Hepatocyte (in vitro differentiated cells): ENCODE measurements around the gene MTMR3.

ENCODE experiments used
- CTCF ChIP-seq: fragments of 200-600 bp; sonication (generic); IDR thresholded peaks from 2 replicates; pipeline ENCODE4 v1.5.1; 2016; ENCODE audit warnings: antibody characterized with exemption, mild to moderate bottlenecking; ENCODE audit not compliant: poor library complexity
- EZH2 ChIP-seq: fragments of 200-600 bp; sonication (generic); IDR thresholded peaks from 2 replicates; pipeline ENCODE4 v1.6.1; 2016; ENCODE audit warnings: antibody characterized with exemption, mild to moderate bottlenecking, borderline replicate concordance

DNA sequence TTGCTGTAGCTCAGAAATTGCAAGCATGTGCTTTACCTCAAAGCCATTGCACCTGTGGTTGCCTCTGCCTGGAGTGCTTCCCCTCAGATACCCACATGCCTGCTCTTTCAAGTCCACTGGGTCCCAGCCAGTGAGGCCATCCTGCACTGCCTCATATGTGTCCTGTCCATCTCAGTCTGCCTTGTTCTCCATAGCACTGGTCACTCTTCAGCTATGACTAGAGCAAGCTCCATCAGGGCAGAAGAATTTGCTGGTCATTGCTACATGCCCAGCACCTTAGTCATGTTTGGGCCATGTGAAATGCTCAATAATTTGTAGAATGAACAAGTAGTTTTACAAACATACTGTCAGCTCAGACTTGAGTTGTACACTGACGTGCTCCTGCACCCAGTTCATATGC, 132.9 kb downstream of the MTMR3 start:
- TF ChIP-seq CTCF, result no peak
- no peak for TF ChIP-seq EZH2
